ENCODE data around the gene FMN2.
A peak's percentile ranks its signal among the peaks of the same experiment; 100 is the strongest.

FMN2 gene

DNA sequence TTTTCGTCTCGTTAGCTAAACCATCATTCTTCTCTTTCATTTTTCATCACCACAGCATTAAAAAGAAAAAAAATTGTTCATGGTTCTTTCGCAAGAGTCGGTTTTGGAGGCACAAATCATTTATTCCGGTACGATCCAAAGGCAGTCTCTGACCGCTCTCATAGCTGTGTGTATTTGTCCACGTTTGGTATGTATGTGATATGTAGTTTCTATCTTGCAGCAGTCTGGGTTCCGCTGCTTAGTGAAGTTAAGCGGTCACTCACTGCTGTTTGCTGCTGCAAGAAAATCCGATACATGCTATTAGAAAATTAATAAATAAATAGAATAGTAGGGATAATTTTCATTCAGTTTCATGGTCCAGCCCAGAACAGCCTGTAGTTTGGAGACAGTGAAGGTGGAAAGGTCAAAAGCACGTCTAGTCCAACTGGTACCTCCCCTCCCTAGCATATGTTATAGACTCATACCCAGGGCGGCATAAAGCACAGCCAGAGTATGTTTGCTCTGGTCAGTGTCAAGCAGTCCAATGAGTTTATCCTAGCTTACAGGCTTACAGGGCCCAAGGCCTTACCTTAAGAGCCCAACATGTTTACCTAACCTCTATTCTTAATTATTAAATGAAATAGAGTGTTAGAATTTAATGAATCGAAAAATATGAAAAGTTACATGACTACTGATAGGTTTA, 2.5 kb downstream of the FMN2 start:
- no peak overlapping the region for H3K4me3 ChIP-seq (ENCODE audit: low read length)
- DNase-seq (ENCODE audit: low read depth, low spot score): no peak

DNA sequence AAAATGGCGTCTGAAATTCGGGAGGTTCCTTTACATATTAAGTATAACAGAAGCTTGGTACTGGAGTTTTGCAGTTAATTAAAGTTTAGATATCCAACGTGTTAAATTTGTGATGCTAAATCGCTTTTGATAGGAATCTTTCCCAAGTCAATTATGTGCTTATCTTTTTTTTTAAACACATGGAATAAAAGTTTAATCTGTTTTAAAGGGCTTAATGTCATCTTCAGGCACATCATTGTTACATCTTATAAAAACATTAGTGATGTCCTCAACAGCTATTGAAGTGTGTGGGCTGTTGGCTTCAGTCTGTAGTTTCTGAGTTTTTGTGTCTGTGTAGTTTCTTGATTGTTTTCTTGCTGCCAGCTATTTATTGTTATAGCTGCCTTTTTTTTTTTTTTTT, 5.3 kb downstream of the FMN2 start:
- H3K4me3 ChIP-seq (ENCODE audit: low read length): no peak overlapping the region
- no peak for DNase-seq (ENCODE audit: low read depth, low spot score)

DNA sequence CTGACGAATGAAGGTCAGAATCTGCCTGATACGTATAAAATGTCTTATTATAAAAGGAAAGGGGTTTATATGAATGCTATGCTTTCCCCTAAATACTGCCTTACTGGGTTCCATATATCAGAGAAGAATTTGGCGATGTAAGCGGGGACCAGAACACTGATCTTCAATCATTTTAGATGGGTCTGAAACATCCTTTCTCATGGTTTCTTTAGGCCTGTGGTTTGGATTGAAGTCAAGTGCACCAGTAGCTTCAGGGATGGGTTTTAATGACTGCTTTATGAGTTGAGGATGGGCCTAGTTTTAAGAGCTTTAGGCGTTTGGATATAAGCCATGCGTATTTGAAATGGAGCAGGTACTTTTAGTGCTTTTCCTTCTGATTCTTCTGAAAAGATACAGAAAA, 6.9 kb downstream of the FMN2 start:
- H3K4me3 ChIP-seq (ENCODE audit: low read length): no peak overlapping the region
- no peak for DNase-seq (ENCODE audit: low read depth, low spot score)

DNA sequence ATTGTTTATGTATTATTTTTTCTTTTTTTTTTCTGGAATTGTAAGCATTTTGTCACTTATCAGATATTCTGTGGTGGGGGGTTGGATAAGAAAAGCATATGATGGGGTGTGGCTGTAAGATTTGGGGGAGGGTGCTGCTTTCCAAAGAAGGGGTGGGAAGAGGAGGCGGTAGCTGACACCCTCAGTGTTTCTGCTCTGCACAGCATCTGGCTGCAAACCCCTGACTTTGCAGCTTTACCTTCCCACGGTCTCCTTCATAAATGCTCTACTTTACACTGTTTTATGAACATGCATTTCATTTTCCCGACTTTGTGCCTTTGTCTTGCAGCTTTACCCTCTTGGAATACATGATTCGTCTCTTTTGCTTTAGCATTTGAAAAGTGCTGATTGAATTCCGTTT, 7.6 kb downstream of the FMN2 start:
- H3K4me3 ChIP-seq (ENCODE audit: low read length): no peak overlapping the region
- no peak for DNase-seq (ENCODE audit: low read depth, low spot score)

DNA sequence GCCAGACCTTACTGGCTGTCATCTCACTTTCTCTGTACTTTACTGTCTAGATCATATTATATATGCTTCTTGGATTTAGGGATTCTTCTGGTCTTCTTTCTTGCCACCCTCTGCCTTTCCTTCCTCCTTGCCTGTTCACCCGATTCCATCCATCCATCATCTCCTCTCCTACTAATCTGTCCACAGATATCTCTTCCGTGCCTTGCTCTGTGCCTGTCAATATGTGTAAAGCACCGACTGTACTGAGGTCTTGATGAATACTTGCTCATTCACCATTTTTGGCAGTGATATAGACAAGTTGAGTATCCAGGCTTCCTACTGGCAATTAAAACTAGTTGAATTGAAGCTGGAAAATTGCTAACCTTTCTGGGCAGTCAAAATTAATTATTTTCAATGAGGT, 8.1 kb downstream of the FMN2 start:
- no peak overlapping the region for H3K4me3 ChIP-seq (ENCODE audit: low read length)
- DNase-seq (ENCODE audit: low read depth, low spot score): no peak

DNA sequence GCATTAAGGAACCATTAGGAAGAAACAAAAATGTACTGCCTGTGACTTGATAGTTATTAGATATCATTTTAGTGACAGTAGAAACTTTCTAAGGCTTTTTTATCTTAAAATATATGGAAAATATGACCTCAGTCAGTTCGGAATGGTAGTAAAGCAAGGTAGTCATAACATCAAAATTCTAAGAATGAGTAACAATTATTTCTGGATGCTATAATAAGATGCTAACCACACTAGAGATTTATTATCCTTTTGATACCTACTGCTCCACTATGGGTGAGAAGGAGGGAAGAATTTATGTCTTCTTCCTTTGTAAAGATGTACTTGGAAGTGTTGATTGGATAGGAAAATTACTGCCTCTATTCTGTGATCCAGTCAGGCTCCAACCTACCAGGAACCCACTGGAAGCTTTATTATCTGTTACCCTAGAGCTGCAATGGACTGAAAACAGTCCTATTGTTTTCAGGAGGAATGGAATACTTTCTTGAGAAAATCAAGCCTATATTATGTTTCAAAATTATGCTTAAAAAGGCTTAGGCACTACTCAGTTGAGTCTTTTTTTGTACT, 8.8 kb downstream of the FMN2 start:
- DNase-seq (ENCODE audit: low read depth, low spot score): no peak
- H3K4me3 ChIP-seq (ENCODE audit: low read length): no peak overlapping the region

DNA sequence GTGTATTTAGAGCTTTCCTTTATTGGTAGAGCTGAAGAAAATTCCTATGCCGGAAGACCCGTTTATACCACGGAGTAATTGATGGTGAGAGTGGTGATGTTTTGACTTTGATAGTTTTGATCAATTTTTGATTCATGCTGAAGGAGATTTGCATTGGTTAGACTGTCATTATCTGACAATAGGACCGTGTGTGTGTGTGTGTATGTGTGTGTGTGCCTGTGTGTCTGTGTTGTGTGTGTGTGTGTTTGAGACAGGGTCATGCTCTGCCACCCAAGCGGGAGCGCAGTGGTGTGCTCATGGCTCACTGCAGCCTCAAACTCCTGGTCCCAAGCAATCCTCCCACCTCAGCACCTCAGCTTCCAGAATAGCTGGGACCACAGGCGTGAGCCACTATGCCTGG, 9.6 kb downstream of the FMN2 start:
- H3K4me3 ChIP-seq (ENCODE audit: low read length): no peak overlapping the region
- DNase-seq (ENCODE audit: low read depth, low spot score): no peak

DNA sequence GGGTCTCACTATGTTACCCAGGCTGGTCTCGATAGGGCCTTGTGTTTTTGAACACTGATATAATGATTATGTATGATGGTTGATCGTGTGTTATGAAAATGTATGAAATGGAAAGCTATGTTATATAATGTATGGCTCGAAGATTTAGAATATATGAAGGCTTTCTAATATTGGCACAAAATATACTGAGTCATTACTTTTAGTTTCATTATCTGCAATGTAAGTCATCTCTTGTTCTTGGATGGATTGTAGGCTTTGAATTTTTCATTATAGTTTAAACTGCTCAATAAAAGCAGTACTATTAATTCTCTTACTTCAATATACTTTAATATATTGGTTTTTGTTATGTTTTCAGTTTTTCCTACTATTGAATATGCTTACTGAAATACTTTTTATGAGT, 10.1 kb downstream of the FMN2 start:
- no peak for DNase-seq (ENCODE audit: low read depth, low spot score)
- no peak overlapping the region for H3K4me3 ChIP-seq (ENCODE audit: low read length)

DNA sequence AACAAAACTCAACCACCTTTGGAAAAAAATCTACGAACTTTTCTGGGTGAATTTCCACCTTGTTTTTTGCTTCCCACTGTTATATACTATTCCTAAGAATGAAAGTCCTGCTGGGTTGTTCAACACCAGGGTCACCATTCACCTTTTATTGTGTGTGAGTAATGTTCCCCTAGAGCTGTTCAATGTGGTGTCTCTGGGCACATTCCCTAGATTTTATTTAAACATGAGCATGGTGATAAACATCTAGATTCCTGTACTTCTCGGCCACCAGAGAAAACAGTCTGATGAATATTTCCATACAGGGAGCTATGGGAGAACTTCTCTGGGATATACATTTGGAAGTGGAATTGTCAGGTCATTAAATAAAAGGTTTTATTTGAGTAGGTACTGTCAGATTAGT, 13.0 kb downstream of the FMN2 start:
- DNase-seq (ENCODE audit: low read depth, low spot score): no peak
- no peak overlapping the region for H3K4me3 ChIP-seq (ENCODE audit: low read length)

DNA sequence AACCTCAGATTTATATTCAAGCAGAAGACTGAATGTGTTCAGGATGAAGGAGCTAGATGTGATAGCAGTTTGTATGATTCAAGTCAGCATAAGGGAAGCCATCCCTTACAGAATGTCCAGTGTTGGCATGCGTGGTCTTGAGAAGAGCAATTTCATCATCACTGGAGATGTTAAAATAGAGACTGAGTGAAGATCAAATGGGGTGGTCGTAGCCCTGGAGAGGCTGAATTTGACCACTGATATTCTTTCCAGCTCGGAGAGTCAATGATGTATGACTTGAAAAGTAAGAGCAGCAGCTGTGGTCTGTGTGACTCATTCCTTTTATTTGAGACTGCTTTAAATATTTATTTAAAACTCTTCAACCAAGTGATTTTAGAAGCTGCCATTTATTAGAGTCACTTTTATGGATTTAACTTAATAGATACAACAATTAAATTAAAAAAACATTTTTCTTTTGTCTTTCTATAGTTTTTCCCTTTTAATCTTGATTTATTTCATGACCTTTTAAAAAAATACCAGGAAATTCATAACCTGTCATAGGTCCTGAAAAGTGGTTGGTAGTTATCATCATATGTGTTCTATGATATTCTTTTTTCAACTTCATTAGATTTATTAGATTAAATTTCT, 15.5 kb downstream of the FMN2 start:
- no peak overlapping the region for H3K4me3 ChIP-seq (ENCODE audit: low read length)
- DNase-seq (ENCODE audit: low read depth, low spot score): no peak

DNA sequence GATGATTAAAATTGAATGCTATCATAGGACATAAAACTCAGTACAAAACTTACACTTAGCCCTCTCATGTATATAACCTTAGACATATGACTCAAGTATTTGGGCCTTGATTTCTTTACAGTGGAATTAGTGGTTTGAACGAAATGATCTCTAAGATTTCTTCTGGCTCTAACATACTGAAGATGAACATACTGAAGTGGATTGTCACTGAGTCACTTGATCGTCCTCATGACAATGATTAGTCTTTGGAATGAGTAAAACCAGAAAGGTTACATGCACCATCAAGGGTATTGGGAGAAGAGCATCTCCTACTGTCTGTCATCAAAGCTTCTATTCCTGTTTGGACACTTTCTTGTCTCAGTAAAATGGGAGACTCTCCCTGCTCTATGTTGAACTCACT, 17.4 kb downstream of the FMN2 start:
- H3K4me3 ChIP-seq (ENCODE audit: low read length): no peak overlapping the region
- no peak for DNase-seq (ENCODE audit: low read depth, low spot score)

DNA sequence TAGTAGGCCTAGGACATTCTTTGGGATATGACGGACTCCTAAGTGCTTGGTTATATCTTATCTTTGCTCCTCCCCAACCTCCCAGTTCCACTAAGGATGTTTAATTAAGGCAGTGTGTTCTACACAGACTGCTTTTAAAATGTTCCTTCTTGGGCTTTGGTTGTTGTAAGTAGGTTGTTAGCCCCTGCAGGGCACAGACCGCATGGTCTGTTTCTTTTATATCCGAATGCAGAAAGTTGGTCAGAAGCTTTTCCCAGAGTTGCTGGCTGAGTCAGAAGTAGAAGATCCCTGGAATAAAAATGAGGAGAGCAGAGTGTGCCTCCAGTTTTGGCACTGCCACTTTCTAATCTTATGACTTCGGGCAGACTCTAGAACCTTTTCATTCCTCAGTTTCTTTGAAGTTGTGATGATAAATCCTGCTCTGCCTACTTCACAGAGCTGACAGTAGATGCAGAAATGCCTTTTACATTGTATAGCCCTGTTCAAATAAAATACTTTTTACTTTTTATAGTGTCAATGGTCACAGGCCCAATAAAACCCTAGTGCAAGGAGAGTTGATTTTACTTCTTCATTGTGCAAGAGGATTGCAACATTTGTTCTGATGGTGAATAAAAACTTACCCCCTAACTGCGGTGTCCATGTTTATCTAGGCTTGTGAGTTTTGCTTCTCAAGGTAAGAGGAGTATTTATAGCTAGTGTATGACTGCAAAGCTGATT, 18.4 kb downstream of the FMN2 start:
- DNase-seq (ENCODE audit: low read depth, low spot score): no peak
- H3K4me3 ChIP-seq (ENCODE audit: low read length): no peak overlapping the region

DNA sequence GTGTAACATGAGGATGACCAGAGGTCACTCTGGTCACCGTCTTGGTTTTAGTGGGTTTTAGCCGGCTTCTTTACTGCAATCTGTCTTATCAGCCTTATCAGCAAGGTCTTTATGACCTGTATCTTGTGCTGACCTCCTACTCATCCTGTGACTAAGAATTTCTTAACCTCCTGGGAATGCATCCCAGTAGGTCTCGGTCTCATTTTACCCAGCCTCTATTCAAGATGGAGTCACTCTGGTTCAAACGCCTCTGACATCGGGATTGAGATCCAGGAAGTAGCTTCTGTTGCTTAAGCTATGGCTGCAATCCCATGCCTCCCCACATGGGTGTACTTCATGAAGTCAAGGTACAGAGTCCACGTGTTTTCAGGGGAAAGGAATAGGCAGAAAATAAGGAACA, 19.9 kb downstream of the FMN2 start:
- H3K4me3 ChIP-seq (ENCODE audit: low read length): no peak overlapping the region
- peak; percentile 11 for DNase-seq (ENCODE audit: low read depth, low spot score)

DNA sequence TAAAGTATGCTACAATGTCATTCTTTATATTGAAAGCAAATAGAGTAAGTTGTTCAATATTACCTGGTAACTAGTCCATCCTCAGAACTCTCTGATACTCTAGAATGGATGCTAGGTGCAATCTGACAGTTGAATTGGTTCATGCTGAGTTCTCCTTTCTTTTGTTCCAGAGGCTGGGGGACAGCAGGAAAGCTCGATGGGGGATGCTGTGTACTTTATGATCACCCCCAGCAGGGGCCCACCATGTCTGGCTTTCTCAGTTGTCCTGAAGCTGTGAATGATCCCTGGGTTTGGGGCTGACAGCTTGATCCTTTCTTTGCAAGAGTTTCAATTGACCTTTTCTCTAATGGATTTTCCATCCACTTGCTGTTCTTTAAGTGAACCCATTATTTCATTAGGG, 22.5 kb downstream of the FMN2 start:
- no peak for DNase-seq (ENCODE audit: low read depth, low spot score)
- no peak overlapping the region for H3K4me3 ChIP-seq (ENCODE audit: low read length)

DNA sequence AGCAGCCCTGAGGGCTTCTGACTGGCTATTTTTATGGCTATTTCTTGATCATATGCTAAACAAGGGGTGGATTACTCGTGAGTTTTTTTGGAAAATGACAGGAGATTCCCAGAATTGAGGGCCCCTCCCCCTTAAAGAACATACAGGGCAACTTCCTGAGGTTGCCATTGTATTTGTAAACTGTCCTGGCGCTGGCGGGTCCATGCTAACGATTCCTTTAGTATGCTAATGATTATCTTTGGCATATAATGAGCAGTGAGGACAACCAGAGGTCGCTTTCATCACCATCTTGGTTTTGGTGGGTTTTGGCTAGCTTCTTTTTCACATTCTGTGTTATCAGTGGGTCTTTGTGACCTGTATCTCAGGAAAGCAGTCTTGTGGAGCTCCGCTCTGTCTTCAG, 24.1 kb downstream of the FMN2 start:
- no peak overlapping the region for H3K4me3 ChIP-seq (ENCODE audit: low read length)
- no peak for DNase-seq (ENCODE audit: low read depth, low spot score)

DNA sequence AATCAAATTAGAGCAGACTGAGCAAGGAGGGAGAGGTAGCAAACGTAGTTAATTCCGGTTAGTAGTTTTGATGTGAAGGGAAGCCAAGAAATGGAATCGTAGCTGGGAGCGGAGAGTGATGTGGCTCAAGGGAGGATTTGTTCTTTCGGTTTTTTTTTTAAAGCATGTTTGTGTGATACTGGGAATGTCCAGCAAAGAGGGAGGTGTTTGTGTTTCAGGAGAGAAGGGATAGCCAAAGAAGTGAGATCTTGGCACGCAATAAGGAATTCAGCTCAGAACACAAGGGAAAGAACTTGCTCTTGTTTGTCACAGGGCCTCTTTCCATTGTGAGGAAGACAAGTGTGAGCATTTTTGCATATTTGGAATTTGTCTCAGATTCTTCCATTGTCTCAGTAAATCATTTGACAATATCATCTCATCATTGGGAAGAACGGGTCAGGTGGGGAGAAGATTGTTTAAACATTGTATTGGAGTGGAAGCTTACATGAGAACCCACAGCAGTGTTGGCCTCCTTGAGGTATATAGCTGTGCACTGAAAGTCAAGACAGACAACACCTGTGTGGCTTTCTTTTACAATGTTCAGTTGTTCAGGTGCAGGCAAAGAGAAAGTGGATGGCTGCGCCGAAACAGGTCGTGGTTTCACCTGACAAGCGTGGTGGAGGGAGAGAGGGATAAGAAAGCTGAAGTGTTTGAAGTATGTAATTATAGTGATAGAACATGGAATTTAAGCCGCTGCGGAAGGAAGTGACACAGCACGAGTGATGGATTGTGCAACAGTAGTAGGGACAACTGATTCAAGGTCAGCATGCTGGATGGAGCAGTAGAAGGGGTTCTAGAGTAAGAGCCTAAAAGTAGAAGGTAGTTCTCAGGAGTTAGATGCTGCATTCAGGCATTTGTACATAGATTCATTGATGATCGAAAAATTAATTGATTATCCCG, 25.4 kb downstream of the FMN2 start:
- H3K4me3 ChIP-seq (ENCODE audit: low read length): no peak overlapping the region
- no peak for DNase-seq (ENCODE audit: low read depth, low spot score)

DNA sequence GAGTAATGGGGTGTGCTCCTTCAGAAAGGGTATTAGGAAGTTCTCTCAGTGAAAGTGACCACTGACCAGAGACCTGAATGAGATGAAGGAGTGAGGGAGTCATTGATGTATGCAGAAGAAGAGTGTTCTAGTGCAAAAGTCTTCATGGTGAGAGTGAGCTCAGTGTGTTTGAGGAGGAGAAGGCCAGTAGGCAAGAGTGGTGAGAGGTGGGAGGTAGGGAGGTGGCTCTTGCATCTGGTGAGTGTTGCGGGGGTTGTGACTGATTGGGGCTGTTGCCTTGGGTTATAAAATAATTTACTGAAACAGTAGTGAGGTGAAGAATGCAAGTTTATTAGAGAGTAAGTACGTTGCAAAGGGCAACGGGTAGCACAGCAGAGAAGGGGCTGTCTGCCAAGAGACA, 26.2 kb downstream of the FMN2 start:
- no peak overlapping the region for H3K4me3 ChIP-seq (ENCODE audit: low read length)
- DNase-seq (ENCODE audit: low read depth, low spot score): no peak

DNA sequence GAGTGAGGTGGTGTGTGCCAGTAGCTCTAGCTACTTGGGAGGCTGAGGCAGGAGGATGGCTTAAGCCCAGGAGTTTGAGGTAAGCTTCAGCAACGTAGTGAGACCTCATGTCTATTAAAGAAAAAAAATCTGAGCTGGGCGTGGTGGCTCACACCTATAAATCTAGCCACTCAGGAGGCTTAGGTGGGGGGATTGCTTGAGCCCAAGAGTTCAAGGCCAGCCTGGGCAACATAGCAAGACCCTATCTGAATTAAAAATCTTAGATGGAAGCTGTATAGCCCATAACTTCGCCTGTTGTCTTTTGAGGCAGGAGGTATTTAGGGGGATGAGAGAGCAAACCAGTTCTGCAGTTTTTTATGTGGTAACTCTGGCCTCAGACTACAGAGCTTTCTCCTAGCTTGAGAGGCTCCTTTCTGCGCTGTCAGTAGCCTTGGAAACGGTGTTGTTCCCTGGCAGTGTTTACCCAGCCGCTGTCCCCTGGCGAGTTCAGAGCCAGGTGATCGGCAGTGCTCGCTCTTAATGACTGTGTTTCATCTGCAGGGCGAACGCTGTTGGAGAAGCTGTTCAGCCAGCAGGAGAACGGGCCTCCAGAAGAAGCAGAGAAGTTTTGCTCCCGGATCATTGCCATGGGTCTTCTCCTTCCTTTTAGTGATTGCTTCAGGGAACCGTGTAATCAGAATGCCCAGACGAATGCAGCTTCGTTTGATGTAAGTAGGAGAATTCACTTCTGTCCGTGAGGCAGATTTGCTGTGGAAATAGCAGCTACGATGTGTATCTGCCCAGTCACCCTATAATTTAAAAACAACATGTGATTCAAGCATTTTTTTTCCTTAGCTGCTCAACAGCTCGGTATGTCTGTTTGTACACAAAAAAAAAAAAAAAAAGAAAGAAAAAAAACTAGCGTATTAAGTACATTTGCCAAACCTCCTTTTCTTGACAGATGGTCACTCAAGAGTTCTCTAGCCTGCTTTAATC, 31.2 kb downstream of the FMN2 start:
- H3K4me3 ChIP-seq (ENCODE audit: low read length): no peak overlapping the region
- DNase-seq (ENCODE audit: low read depth, low spot score): no peak

All from Jurkat, Clone E6-1 (cell line).